ENCODE measurements around the gene SLC17A8.
A peak's percentile ranks its signal among the peaks of the same experiment; 100 is the strongest.
"Not testable (repeated sequence)": the region's sequence is repeated elsewhere in the genome, so short reads cannot be mapped to it uniquely, and the experiment has no call there.

SLC17A8 gene

DNA sequence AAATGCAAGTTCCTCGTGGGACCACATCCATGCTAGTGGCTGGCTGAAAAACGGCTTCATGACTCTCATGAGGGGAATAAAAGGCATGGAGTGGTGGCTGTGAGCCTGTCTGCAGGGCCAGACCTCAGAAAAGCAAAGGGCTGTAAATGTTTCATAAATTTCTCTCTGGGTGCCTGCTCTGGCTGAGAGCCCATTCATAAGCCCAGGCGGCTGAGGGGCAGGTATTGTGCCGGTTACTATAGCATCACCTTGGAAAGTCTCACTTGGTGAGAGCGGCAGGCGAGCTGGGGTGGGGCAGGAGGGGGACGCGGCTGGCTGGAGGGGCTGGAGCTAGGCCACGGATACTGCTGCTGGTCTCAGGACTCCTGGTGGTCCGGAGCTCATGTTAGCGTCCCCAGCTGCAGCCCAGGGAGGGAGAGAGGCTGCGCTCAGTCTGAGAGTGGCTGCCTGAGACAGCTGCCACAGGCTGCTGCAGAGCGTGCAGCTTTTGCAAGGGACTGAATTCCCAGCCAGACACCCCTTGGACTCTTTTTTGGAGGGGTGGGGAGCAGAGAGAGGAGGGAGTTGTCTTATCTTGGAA, at the start of gene SLC17A8:
SLC17A8 (plus strand) TSS at position 431 of the 580 bp plus-strand sequence. CDS start 318 bp downstream, outside the sequence.
- no peak for DNase-seq

DNA sequence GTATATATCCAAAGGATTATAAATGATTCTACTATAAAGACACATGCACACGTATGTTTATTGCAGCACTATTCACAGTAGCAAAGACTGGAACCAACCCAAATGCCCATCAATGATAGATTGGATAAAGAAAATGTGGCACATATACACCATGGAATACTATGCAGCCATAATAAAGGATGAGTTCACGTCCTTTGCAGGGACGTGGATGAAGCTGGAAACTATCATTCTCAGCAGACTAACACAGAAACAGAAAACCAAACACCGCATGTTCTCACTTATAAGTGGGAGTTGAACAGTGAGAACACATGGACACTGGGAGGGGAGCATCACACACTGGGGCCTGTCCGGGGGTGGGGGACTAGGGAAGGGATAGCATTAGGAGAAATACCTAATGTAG, 48.7 kb upstream of the SLC17A8 start:
- DNase-seq, result not testable (repeated sequence)

DNA sequence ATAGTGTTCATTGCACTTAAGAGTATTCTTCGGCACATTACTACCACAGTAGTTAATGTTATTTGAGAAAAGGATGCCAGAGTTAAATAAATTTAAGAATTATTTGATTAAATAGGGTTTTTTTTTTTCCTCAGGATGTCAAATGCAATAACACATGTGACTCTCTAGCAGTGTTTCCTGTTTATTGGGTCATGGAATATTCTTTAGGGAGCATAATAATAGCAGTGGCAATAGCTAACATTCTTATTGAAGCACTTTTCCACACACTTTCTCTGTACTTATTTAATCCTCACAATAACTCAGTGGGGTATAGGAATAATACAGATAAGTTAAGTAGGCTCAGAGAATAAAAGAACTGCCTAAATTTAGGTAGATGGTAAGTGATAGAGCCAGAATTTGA, 45.6 kb upstream of the SLC17A8 start:
- DNase-seq, result no peak

DNA sequence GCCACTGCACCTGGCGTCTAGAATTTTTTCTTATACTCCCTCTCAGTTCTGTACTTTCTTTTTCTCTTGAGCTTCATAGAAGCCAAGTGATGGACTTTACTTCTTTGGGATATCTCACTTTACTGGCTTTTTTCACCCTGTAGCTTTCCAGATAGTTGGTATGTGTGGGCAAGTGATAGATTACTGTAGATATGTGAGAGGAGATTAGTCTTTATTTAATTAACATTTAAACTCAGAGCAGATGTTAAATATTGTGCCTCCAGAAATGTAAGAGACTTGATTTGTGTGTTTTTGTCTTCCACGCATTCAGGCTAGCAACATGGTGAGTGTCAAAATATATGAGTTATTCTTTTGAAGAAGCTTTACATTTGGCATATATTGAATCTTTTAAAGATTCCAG, 39.5 kb upstream of the SLC17A8 start:
- no peak for DNase-seq

DNA sequence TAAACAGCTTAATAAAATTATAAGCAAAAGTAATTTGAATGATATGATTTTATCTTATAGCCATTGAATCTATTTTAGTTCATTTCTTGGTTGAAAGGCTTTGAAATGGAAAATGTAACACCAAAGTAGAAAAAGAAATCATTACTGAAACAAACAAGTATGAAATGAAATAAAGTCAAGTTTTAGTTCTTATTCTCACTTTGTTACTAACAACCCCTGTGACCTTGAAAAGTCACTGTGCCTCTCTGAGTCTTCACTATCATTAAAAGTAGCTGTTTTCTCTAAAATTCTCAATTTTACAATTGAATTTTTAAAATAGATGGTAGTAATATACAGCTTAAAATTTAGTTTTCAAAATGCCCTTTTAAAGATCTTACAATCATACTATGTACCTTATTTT, 32.4 kb upstream of the SLC17A8 start:
- DNase-seq, result no peak

DNA sequence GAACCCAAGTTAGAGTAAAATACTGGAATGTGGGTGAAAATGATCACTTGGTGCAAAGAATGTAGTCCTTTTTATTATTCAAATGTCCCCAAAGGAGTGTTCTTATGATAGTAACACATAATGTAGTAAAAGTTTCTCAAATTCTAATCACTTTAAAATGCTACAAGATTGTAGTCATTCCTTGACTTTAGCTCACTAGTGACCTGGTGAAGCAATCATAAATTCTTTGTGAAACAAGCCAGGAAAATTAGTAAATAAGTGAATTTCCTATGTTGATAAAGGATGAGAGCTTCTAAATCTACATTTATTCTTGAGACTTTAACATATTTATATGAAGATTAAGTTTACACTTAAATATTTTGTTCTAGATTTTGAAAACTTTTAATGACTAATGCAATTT, 30.7 kb upstream of the SLC17A8 start:
- no peak for DNase-seq

DNA sequence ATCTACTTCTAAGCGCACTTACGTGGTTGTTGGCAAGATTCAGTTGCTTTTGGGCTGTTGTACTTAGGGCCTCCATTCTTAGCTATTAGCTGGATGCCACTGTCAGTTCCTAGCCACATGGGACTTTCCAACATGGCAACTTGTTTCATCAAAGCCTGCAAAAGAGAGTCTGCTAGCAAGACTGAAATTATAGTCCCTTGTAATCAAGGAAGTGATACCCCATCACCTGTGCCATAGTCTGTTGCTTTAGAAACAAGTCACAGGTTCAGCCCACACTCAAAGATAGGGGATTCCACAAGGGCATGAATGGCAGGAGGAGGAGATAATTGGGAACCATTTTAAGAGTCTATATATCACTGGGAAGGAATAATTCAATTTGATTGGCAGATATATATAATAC, 27.1 kb upstream of the SLC17A8 start:
- DNase-seq, result no peak

DNA sequence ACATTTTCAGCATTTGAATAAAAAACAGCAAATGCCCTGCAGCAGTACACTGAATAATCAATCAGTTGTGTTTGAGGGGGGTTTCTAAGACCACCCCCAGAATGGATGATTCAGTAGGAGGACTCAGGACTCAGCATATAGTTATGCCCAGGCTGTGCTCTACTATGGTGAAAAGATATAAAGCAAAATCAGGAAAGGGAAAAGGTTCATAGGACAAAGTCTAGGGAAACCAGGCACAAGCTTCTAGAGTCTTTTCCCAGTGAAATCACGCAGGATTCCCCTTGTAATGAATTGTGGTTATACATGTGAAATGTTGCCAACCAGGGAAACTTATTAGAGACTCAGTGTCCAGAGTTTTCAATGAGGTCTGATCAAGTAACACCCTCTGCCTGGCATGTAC, 25.0 kb upstream of the SLC17A8 start:
- DNase-seq, result no peak

DNA sequence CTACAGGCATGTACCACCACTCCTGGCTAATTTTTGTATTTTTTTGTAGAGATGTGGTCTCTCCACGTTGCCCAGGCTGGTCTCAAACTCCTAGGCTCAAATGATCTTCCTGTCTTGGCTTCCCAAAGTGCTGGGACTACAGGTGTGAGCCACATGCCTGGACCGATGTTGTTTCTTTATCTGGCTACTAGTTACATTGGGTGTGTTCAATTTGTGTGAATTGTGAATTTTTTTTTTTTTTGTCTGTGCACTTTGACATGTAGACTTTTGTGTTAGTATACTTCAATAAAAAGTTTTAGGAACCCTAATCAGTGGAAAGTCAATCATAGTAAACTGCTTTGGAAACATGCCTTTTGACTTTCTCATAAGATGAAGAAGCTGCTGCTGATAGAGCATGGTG, 24.0 kb upstream of the SLC17A8 start:
- DNase-seq, result no peak

DNA sequence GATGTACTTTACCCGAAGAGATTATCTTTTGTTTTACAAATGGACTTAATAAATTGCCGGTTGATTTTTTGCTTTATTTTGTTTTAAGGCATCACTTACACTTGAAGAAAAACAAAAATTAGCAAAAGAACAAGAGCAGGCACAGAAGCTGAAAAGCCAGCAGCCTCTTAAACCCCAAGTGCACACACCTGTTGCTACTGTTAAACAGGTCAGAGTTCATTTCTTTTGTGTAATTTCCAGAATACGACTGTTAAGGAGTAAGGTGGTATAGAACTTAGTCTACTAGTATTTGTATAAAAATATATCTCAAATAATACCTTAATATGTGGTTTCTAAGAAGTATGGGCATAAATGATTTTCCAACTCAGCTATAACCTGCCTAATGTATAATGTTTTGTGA, 19.6 kb upstream of the SLC17A8 start:
- DNase-seq, result no peak

DNA sequence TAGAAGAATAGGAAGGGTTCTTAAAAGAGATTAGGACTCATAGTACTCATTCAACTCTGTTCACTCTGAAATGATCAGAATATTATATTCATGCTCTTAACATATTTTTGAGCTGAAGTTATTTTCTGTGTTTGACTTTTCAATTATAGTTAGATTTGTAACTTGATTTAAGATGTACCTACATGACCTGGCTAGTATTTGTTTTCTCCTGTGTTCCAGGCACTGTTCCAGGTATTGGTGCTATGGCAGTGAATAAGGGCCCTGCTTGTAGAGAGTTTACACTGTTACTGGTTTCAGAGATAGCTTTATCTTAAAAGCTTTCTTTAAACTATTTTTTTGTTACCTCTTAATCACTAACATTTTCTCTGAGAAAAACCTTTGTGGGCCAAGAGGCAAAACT, 19.1 kb upstream of the SLC17A8 start:
- DNase-seq, result no peak

DNA sequence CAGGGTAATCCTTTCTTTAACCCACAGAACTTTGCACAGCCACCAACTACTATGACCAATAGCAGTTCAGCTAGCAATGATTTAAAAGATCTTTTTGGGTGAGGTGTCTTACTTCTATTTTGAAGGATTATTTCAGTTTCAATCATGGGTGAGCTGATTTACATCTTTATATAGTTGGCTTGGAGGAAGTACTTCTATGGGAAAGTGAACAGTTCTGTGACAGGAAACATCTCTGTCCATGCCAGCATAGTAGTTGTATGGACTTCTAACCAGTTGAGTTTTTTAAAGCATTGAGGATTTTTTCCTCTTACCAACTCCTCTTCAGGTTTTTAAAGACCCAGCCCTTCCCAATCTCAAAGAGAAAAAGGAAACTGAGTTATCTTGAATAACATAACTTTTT, 17.8 kb upstream of the SLC17A8 start:
- DNase-seq, result no peak

DNA sequence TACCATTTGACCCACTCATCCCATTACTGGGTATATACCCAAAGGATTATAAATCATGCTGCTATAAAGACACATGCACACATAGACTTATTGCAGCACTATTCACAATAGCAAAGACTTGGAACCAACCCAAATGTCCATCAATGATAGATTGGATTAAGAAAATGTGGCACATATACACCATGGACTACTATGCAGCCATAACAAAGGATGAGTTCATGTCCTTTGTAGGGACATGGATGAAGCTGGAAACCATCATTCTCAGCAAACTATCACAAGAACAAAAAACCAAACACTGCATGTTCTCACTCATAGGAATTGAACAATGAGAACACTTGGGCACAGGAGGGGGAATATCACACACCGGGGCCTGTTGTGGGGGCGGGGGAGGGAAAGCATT, 14.0 kb upstream of the SLC17A8 start:
- DNase-seq, result not testable (repeated sequence)

DNA sequence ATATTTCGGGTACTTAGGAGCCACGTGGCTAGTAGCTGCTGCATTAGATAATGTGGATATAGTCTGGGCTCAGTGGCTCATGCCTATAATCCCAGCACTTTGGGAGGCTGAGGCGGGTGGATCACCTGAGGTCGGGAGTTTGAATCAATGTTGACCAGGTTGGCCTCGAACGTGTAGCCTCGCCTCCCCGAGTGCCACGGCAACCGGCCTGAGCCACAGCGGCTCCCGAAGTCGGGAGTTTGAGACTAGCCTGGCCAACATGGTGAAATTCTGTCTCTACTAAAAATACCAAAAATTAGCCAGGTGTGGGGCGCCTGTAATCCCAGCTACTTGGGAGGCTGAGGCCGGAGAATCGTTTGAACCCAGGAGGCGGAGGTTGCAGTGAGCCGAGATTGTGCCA, 12.5 kb upstream of the SLC17A8 start:
- DNase-seq, result not testable (repeated sequence)

DNA sequence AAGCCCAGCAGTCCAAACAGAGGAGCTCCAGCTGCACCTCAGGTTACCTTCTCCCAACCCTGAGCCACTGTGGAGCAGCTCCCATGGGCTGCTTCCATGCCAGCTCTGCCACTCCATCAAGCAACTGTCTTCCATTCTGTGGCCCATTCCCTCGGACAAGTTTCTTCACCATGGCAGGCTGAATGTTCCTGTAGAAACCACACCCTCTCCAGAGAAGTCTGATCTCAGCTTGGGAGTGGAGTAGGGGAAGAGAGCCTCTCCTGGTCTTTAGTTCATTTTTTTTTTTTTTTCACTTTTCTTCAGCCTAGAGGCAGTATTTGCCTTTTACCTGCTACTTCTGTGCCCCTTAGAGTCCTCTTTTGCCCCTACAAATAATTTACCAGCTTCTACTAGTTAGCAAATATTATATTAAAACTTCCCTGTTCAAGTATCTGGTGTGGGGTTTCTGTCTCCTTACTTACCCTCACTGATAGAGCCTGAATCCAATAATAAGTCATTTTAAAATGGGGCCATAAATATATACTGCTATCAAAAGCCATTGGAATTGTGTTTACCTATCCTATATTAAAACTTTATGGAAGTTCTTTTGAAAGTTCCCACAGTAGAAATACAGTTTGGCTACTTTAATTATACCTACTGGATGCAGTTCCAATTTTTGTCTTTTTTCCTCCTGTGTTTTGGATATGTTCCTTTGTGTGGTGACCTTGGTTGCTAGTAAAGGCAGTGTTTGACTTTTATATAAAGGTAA, 11.7 kb upstream of the SLC17A8 start:
- no peak for DNase-seq

DNA sequence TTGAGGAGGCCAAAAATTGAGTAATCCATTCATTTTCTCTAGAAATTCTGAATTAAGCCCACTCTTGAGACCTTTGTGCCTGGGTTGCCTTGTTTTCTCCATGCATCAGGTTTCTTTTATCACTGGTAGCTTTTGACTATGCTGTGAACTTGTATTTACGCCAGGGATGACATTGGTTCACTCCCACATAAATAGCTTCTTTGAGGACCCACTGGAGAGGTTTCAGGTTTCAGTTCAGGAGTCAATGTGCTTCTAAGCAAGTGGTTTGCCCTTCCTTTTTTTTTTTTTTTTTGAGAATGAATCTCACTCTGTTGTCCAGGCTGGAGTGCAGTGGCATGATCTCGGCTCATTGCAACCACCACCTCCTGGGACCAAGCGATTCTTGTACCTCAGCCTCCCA, 10.2 kb upstream of the SLC17A8 start:
- DNase-seq, result no peak

DNA sequence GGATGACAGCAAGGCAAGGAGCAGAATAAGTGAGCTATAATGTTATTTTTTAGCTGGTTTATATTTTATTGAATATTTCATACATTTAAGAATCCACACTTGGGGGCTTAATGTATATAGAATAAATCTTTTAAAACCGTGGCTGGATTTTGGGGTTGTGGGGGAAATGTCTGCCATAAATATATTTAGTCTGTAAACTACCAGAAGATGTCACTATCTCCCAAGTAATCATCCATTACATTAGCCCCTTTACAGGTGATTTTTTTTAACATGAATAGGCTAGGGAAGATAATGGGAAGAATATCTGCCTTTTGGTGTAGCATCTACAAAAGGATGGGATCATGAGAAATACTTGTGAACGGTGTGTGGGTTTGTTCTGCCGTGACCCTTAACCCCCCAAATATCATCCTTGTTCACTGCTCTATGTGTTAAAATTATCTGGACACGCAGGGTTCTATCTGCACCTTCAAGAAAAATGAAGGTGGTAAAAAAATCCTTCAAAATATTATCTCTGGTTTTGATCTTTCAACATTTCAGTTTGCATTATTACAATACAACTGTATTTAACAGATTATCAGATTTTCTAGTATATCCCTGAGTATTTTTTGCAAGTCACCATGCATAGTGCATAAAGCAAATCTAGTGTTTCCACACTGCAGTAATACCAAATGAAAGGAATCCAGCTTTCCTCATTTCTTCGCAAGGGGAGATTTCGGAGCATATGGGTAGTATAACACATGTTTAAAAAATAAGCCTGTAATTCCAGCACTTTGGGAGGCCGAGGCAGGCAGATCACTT, 8.0 kb upstream of the SLC17A8 start:
- peak; percentile 72 for DNase-seq

DNA sequence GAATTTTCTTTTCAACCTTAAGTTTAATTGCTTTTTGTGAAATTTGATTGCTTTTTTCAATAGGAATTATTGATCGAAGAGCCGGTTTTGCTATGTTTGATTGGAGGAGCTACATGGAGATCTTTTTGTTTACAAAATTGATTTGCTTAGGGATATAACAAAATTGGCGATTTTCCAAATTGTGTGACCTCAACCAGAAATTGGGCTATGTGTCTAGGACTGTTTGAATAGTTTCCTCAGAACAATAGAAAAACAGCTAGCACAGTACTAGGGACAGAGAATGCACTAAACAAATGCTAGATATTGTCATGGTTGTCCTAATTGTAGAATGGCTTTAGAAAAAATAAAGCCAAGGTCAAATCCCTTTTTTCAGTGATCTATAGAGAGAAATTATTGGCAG, 2.4 kb downstream of the SLC17A8 start:
- no peak for DNase-seq

DNA sequence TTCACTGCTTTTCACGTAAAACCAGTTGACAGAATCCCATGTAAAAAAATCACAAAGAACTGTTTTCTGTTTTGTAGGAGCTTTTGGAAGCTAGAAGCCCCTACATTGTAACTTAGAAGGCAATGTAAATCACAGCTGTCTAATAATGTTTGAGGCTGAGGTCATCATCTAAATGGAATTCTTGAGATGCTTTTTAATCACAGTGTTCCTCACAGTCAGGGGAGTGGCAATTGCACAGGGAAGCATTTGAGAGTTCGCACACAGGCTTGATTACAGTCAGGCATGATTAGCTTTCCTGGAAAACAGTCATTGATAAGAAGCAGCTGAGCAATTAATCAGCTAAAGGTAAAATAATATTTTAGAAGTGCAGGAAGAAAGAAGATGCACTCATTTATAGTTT, 2.9 kb downstream of the SLC17A8 start:
- no peak for DNase-seq

DNA sequence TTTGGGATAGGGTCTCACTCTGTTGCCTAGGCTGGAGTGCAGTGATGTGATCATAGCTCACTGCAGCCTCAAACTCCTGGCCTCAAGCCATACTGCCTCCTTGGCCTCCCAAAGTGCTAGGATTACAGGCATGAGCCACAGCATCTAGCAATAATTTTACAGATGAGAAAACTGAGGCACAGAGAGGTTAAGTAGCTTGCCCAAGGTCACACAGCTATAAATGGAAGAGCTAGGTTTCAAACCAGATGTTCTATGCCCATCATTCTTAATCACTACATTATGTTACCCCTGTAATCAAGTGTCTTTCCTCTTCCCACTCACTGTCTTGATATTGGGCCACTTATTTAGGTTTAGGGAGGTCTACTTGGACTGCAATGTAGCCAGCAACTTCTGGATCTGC, 3.6 kb downstream of the SLC17A8 start:
- DNase-seq, result no peak

DNA sequence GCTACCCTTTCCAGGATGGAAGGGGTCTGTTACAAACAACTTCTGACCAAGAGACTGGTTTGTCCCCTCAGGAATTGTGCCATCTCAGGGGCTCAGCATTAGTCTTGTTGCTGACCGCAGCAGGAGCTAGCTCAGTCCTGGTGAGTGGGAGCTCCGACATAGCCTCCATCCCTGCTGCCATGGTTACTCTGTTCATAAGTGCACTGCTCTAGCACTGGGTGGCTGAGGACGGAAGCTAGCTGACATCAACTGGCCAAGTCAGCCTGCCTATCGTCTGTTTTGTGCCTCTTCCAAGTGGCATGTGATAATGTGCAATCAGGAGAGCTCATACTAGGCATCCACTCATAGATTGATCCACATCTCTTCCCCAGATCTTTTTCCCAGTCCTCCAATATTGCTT, 7.5 kb downstream of the SLC17A8 start:
- DNase-seq, result no peak

DNA sequence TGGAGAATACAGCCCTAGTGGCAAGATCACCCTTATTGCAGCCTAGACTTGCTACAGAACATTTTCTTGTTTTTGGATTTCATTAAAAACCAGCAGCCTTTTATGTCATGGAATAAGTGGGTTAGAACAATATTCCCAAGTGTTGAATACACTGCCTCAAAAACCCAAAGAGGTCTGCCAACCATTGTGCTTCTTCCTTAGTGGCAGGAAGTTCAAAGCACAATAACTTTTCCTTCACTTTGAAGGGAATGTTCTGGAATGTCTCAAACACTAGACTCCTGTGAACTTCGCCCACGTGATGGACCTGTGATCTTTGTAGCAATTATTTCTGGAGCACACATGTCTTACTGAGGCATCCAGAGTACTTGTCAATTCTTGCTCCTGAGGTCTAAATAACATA, 8.5 kb downstream of the SLC17A8 start:
- no peak for DNase-seq

DNA sequence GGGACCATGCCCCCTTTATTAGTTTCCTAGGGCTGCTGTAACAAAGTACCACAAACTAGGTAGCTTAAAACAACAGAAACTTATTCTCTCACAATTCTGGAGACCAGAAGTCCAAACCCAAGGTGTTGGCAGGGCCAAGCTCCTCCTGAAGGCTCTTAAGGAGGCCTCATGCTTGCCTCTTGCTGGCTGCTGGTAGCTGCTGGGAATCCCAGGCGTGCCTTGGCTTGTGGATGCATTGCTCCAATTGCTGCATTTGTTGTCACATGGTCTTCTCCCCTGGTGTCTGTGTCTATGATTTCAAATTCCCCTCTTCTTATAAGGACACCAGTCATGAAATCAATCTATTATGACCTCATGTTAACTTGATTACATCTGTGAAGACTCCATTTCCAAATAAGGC, 11.2 kb downstream of the SLC17A8 start:
- DNase-seq, result no peak

DNA sequence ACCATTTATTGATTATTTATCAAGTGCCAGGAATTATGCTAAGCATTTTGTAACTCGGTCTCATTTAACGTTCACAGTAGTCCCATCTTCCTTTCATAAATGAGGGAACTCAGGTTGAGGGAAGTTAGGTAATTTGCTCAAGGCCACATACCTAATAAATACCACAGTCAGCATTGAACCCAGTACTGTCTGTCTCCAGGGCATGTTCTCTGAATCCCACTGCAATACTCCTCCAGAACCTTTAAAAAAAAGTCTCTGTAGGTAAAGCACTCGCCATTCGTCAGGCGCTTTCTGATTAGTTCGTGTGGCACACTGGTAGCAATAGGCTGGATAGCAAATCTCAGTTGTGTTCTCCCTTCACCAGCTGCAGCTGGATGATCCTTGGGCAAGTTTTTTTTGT, 14.3 kb downstream of the SLC17A8 start:
- no peak for DNase-seq
